Breast epithelium (tissue), 3 donors: ENCODE data around the gene VDAC2.

Experiments
- POLR2A ChIP-seq: fragments of 450-650 bp; IDR thresholded peaks from one replicate; pipeline ENCODE4 v1.6.1; 2016; ENCODE audit warnings: antibody characterized with exemption, mild to moderate bottlenecking, moderate library complexity
- POLR2AphosphoS5 ChIP-seq, 3 donors: sonication (generic); formaldehyde crosslinking; IDR thresholded peaks; one replicate each; pipeline ENCODE4 v1.6.1; 2017; ENCODE audit warnings: antibody characterized with exemption in 3 of 3
- TF ChIP-seq, protein P1 (sequence below), 3 donors: fragments of 450-650 bp; IDR thresholded peaks; one replicate each; pipeline ENCODE4 v1.5.1; 2016 to 2017; ENCODE audit warnings: antibody characterized with exemption in 3 of 3, mild to moderate bottlenecking in 3 of 3, moderate library complexity in 3 of 3

DNA sequence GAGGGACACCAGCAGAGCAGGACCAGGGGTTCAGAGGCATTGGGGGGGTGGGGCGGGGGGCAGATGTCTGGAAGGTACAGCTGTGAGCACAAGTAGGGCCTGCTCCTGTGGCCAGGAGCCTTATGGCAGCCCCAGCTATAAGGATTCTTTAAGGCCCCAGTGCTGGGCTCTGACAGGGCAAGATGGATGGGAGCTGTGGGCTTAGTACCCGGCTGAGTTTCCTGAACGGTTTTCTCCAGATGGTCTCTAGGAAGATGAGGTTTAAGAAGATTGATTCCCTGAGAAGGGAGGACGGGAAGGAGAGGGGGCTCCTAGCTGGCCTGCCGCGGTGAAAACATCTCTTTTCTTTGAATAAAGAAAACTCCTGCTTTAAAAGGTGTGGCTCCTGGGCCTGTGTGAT, 55.3 kb downstream of the VDAC2 start:
- TF ChIP-seq, protein P1, sequence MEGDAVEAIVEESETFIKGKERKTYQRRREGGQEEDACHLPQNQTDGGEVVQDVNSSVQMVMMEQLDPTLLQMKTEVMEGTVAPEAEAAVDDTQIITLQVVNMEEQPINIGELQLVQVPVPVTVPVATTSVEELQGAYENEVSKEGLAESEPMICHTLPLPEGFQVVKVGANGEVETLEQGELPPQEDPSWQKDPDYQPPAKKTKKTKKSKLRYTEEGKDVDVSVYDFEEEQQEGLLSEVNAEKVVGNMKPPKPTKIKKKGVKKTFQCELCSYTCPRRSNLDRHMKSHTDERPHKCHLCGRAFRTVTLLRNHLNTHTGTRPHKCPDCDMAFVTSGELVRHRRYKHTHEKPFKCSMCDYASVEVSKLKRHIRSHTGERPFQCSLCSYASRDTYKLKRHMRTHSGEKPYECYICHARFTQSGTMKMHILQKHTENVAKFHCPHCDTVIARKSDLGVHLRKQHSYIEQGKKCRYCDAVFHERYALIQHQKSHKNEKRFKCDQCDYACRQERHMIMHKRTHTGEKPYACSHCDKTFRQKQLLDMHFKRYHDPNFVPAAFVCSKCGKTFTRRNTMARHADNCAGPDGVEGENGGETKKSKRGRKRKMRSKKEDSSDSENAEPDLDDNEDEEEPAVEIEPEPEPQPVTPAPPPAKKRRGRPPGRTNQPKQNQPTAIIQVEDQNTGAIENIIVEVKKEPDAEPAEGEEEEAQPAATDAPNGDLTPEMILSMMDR (IDR thresholded peaks at IDR 0.05) = no peak
- TF ChIP-seq POLR2A (no peak), POLR2AphosphoS5 (IDR thresholded peaks at IDR 0.05) (no peak)
